GM19463 (cell line): Measurements from ENCODE around the gene TNS3.
"Not testable (repeated sequence)": the region's sequence is repeated elsewhere in the genome, so short reads cannot be mapped to it uniquely, and the experiment has no call there.

Experiments used
- ATAC-seq: cut with Tn5 transposase; IDR thresholded peaks from one replicate; pipeline ENCODE4 v1.9.1; 2021; ENCODE audit warnings: mild to moderate bottlenecking, moderate library complexity; ENCODE audit not compliant: unreplicated experiment

TNS3 gene

DNA sequence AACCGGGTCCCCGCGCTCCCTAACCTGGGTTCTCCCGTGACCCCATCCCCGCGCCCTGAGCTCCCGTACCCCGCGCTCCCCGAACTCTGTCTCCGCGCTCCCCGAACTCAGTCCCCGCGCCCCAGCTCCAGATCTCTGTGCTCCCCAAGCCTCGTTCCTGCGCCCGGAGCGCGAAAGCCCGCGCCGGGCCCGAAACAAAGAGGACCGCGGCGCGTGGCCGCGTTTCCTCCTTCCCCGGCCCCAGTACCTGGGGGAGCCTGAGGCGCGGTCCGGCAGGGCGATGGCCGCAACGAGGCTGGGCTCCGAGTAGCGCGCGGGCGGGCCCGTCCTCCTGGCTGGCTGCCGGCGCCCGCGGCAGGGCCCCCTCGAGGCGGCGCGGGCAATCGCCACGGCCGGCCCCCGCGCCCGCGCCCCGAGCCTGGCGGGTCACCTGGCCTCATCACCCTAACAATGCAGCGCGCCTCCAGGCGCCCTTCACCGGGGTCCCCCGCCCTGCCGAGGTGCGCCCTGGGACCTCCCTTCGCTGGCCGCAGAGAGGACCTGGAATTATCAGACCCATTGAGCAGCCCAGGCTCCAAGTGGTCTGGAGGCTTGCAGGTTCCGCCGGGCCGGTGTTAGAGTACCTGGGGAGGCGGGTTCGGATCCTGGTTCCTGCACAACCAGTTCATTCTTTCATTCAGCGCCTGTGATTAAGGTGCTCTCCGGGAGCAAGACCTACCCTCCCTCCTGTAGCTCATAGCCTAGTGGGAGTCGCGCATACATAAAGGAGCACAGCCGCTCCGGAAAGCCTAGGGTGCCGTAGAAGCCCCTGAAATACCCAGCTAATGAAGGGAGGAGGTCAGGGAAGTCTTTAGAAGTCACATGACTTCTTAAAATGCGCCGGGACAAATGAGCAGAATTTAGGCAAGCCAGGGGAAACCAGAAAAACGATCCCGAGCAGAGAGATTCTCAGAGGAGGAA is at the start of gene TNS3:
TNS3 (minus strand) TSS at position 308 of the 960 bp plus-strand sequence. CDS start 142,475 bp downstream, outside the sequence.
- no peak for ATAC-seq

DNA sequence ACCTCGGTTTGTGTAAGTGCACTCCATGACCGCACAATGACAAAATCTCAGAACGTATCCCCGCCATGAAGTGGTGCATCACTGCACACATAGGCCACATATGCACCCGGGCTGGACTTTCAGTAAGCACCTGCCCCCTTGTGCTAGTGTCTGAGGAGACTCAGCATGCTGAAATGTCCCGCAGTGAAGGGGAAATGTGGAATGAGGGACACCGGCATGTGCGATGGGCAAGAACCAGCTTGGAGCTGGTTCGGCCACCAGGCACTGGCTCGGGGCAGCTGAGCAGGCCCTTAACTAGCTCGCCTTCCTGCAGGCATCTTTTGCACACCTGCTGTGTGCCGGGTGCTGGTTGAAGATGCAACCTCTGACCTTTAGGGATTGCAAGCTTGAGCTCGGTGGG is 49.8 kb upstream of the TNS3 start:
- no peak for ATAC-seq

DNA sequence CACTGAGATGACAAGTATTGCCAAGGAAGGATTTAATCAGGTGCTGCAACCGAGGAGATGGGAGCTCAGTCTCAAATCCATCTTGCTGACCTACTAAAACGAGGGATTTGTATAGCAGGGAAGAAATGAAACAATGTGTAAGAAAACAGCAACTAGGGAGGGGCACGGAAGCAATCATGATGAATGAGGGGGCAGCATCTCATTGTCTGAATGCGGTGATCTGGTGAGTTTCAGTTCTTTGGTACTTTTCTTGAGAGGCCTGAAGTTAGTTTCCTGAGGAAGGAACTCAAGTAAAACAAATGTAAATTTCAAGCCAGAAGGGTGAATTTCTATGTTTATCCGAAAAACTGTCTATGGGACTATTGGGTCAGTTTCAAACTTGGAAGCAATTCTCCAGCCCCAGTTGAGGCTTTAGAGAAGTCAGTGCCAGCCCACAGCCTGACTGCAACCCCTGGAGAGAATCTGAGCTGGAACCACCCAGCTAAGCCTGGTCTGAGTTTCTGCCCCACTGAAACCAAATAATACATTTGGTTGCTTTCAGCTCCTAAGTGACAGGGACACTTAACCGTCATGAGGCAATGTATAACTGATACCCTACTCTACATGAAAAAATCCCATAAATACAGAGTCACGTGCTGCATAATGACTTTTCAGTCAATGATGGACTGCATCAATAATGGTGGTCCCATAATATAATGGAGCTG is 45.8 kb upstream of the TNS3 start:
- ATAC-seq = peak; percentile 56

DNA sequence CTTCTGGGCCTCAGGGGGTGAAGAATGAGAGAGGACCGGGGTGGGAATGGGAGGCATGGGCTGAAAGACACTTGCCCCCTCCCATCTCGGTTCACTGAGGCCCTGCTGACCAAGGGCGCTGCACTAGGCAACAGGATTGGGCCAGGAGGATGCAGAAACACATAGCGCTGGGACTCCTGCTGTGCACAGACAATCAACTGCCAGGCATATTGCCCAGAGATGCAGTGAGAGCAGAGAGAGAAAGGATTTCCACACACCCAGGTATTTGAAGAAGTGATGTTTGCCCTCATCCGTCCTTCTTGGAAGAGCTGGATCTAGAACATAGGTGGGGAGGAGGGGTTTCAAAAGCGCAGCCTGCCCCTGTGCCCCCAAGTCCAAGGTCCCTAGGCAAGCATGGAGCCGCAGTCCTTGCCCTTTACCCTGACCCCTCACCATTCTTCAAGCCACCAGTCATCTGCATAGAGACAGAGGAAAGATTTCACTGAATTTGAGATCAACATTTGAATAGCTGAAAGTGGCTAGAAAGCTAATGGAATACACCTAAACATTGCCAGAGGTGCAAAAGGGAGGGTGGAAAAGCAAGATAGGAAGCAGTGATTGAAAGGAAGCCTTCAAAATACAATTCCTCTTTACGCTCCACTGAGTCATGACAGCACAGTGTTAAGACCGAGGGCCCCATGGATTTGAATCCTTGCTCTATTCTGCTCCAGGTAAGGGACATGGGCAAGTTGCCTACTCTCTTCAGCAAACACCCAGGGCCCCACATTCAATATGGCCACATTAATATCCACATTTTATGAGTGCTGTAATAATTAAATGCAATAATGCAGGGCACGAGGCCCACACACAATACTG is 44.2 kb upstream of the TNS3 start:
- ATAC-seq = no peak

DNA sequence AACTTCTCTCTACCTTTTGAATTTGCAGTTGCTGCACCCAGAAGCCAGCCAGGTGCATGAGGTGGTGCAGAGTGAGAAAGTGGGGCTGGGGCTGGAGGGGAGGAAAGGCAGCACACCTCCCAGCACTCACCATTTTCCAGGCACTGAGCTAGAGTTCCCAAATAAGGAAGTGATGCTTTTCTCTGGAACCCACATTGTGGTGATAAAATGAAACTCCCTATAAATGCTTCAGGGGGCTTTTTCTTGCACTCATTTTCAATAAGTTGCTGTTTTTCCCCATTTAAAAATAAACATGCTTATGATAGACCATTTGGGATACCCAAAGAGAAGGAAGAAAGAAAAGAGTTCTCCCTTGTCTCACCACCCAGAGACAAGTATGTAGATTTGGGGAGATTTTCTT is 42.8 kb upstream of the TNS3 start:
- no peak for ATAC-seq

DNA sequence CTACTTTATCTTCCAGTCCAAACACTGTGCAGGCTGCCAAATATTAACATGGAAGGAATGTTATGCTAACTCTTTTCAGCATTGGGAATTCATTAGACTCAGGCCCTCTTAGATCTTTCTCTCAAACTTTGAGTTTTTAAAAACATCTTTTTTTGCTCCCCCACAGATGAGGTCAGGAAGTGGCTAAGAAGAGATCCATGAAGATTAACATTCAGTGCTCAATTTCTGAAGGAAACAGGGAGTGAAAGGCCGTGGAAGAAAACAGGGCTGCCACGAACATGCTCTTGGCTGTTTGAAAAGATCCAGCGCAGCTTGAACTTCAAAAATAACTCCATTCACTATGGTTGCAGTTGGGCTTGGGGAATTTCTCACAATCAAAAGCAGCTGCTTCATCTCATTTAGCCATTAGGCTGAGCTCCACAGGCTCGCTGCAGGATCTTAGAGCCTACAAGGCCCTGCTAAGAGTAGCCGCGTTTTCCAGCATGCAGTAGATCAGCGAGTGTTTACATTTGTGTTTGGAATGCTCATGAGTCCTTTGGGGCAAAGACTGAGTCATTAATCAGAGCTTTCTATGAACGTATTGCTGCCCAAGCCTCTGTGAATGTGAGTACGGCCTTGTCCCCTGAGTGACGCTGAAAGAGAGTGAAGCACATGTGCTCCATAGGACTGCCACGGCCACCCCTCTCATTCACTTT is 41.2 kb upstream of the TNS3 start:
- ATAC-seq = no peak

DNA sequence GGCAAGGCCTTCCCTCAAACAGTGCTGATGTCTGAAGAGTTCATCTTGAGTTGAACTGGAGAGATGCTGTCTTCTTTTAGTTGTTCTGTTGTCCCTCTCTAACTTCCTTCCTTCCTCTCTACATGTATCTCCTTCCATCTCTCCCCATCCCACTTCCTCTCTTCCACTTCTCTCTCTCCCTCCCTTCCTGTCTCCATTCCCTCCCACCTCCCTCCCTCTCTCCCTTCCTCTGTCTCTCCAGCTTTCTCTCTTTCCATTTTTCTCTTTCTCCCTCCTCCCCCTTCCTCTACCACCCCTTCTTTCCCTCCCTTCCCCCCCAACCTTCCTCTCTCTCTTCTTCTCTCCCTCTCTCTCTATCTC is 40.7 kb upstream of the TNS3 start:
- no peak for ATAC-seq

DNA sequence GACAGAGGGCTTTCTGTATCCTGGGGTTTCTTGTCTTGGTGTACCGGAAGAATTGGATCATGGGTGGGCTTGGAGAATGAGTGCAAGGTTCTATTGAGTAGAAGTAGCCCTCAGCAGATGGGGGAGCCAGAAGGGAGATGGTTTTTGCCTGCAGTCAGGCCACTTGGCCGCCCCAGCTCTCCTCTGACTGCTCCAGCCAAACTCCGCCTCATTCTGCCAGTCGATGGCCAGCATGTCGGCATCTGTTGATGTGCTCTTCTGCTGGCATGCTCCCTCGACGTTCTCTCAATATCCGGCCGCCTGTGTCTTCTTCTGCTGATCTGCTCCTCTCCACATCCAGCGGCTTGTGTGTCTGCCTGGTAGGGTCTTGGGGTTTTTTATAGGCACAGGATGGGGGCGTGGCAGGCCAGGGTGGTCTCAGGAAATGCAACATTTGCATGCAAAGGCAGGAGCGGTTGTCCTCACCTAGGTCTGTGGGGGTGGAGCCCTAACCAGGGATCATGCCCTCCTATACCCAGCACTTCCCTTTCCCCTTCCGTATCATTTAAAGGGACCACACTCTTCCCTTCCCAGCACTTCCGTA is 40.2 kb upstream of the TNS3 start:
- no peak for ATAC-seq

DNA sequence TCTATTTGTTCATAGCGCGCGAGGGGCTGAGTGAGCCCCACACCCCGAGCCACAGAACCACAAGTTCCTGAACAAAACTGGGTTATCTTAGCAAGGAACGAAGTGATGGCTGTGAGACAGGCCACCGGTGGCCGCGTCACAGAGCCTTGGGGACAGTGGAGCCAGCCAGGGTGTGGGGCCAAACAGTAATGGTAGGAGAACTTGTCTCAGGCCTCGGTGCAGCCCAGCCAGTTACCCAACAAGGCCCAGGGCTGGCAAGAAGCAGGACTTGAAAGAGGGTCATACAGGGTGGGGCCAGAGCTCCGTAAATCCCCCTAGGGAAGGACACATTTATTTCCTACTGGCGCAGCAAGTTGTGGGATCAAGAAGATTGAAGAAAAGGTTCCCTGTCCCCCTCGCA is 39.4 kb upstream of the TNS3 start:
- ATAC-seq = no peak

DNA sequence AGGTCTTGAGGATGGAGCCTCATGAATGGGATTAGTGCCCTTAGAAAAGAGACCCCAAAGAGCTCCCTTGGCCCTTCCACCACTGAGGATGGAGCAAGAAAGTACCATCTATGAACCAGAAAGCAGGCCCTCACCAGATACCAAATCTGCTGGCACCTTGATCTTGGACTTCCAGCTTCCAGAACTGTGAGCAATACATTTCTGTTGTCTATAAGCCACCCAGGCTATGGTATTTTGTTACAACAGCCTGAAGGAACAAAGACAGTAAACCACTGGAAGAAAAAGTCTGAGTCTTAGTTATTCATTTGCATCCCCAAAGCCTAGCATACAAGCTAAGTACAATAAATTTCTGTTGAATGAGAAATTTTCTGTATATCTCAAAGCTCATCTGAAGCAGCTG is 37.9 kb upstream of the TNS3 start:
- no peak for ATAC-seq

DNA sequence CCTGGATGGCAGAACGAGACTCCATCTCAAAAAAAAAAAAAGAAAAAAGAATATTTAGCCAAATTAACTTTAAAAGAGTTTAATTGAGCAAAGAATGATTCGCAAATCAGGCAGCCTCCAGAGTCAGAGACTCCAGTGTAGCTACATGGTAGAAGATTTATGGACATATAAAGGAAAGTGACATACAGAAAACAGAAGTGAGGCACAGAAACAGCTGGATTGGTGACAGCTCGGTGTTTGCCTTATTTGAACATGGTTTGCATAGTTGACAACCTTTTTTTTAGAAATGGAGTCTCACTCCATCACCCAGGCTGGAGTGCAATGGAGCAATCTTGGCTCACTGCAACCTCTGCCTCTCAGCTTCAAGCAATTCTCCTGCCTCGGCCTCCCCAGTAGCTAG is 35.2 kb upstream of the TNS3 start:
- ATAC-seq = no peak

DNA sequence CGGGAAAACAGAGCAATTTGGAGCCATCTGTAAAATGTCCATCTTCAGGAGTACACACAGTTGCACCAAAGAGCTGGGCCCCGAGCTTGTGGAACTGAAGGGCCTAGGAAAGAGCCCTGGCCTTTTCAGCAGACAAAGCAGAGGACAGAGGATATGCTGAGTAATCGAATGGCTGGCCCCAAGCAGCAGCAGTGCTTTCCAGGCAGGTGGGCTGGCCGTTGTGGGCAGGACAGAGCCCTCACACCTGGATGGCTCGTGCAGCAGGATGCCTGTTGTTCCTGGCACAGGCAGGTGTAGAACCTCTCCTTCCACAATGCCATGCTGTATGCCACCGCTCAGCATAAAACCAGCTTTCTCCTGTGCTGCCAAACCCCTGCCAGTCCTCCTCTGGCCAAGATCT is 32.5 kb upstream of the TNS3 start:
- no peak for ATAC-seq

DNA sequence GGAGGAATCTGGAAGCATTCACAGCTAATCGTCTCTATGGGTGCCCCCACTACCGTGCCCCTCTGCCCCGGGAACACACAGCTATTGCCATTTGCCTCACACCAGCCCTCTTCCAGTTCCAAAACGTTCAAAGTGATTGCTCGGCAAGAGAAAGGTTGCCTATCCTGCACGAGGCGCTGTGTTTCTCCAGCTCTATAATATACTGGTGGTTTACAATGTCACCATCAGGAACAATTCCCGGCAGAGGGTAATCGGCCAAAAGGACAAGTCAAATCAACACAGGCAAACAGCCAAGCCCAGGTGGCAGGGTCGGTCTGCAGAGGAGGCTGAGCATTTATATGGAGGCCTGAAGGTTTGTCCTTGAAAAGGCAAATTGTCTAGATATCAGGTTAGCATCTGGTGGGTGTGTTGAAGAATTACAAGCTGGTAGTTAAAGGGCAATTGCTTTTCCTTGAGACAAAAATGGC is 29.2 kb upstream of the TNS3 start:
- no peak for ATAC-seq

DNA sequence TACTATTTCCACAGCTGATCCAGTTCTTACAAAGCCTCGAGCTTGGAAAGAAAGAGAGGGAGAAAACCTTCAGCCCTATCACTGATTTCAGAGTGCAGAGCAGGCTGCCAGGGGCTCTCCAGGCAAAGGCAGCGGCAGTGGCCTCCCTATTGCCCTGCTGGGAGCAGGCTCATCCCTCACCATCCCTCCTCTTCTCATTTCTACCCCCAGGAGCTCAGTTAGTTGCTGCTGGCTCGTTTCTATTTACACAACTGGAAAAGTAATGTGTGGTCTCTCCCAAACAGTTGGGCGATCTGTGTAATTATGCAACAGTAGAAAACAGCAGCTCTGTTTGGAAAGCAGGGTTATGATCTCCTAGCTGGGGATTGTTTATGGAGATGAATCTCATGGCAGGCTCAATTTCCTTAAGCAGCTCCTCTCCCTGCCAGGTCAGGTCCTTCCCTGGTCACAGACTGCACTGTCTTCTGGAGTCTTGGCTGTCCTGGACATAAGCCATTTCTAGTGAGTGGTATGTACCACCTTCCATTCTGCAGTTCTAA is 28.7 kb upstream of the TNS3 start:
- no peak for ATAC-seq

DNA sequence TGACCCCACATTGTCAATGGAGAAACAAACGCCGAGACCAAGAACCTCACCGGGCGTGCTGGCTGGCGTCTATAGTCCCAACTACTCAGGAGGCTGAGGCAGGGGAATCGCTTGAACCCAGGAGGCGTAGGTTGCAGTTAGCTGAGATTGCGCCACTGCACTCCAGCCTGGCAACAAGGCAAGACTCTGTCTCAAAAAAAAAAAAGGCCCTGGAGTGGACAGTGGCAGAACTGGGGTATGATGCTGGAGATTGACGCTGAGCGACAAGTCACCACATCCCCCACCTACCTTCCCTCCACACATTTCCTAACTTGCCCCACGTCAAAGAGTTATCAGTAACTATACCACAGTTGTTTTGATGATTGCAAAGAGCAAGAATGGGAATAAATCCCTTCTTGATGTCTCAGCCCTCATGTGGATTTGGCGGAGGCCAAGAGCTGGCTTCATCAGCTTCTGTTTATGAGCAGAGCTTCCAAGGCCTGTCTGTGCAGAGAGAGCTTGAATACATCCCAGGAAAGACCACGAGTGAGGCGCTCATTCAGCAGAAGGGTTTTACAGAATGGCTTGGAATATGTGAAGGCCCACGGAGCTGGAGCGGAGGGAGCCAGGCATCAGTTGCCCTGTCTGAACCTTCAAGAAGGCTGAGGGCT is 28.0 kb upstream of the TNS3 start:
- no peak for ATAC-seq

DNA sequence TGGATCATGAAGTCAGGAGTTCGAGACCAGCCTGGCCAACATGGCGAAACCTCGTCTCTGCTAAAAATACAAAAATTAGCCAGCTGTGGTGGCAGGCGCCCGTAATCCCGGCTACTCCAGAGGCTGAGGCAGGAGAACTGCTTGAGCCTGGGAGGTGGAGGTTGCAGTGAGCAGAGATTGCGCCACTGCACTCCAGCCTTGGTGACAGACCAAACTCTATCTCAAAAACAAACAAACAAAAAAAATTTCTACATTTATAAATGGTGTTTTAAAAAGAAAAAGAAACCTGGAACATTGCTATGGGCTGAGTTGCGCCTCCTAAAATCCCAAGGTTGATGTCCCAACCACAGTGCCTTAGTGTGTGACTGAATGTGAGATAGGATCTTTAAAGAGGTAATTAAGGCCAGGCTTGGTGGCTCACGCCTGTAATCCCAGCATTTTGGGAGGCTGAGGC is 24.7 kb upstream of the TNS3 start:
- ATAC-seq = not testable (repeated sequence)

DNA sequence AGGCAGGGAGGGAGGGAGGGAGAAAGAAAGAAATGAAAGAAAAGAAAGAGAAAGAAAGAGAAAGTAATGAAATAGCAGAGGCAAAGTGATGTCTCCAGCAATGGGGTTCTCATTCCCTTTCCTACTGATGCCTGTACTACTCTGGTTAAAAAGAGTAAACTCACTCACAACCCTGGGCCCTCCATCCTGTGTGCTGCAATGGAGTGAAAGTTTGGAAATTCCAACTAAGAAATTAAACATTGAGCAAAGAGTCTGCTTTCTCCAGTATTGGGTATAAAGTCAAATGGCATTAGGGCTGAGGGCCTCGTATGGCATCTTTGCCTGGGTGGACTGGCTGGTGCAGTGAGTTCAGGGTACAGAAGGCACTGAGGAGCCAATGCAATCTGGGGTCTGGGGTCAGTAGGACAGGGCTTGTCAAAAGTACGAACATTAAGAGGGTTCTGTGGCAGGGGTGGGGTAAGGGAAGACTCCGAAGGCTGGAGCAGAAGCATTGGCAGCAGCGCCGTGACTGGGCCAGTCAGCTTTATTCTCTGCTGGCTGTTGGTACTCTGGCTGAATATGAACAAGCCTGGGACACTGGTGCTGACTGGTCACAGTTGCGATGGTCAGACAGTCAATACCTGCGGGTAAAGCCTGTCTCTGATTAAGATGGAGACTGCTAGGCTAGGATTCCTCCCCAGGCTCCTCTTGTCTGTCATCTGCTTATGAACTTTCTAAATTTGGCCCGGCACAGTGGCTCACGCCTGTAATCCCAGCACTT is 24.1 kb upstream of the TNS3 start:
- no peak for ATAC-seq

DNA sequence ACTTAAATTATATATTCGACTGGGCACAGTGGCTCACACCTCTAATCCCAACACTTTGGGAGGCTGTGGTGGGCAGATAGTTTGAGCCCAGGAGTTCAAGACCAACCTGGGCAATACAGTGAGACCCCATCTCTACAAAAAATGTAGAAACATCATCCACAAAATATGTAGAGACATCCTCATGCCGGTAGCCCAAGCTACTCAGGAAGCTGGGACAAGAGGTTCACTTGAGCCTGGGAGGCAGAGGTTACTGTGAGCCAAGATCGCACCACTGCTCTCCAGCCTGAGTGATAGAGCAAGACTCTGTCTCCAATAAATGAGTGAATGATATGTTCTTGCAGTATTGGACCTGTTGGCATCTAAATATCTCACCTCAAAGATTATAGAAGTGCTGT is 22.6 kb upstream of the TNS3 start:
- no peak for ATAC-seq
